GM12878 (cell line): ENCODE measurements around the gene SMC3. TPM values are rescaled to one million over a fixed set of nuclear protein-coding genes. Genes with fewer than 3 reads are reported as not detected.

Source experiments
- ATAC-seq: fragments of 200-7000 bp; cut with Tn5 transposase; 3 replicates; pipeline ENCODE4 v1.9.1; 2020; ENCODE audit warnings: mild to moderate bottlenecking, moderate library complexity
- BruUV-seq: library from RNA; stranded (reverse); fragments of 400-500 nt; replicated peaks from 2 replicates; lab custom pipeline; 2021; lab: Mats Ljungman, UMichigan
- CTCF ChIA-PET: fragments of 300-600 bp; sonication (Branson Sonifier 250); formaldehyde crosslinking; extraction: SDS; loops from one replicate; lab custom pipeline; 2021; ENCODE audit warnings: inconsistent platforms; lab: Yijun Ruan, JAX
- POLR2A ChIA-PET: fragments of 350-600 bp; formaldehyde crosslinking; extraction: SDS; loops from one replicate; lab custom pipeline; 2021; ENCODE audit warnings: inconsistent platforms; lab: Charles Lee
- RAD21 ChIA-PET: fragments of 300-600 bp; sonication (Branson Sonifier 250); formaldehyde crosslinking; loops from one replicate; lab custom pipeline; 2023; ENCODE audit warnings: antibody characterized with exemption; ENCODE audit not compliant: unreplicated experiment; lab: Charles Lee
- SMC1A ChIA-PET: fragments of 300-600 bp; sonication (Branson Sonifier 250); formaldehyde crosslinking; loops from one replicate; lab custom pipeline; 2023; ENCODE audit not compliant: unreplicated experiment, uncharacterized antibody; lab: Charles Lee
- DNase-seq: peaks from one replicate; pipeline ENCODE4 v3.0.0-alpha.2; 2011; ENCODE audit warnings: low read depth, low spot score
- FAIRE-seq: peaks from 3 replicates; lab custom pipeline; 2011; peaks lifted over from hg19 to GRCh38; lab: Jason Lieb, UNC
- H2AFZ ChIP-seq: 2 replicates; pipeline ENCODE4 v1.6.0; 2011; ENCODE audit warnings: low read depth, low read length, control low read depth; ENCODE audit not compliant: control insufficient read depth
- H3K27ac ChIP-seq: 2 replicates; pipeline ENCODE4 v1.5.1; 2011; ENCODE audit warnings: control low read depth; ENCODE audit not compliant: control insufficient read depth, insufficient read depth
- H3K27me3 ChIP-seq, 2 experiments: replicated peaks in 1 of 2; 2 replicates each; pipeline versions ENCODE4 v1.6.0 to v1.6.1; 2011; ENCODE audit warnings: low read length in 1 of 2; ENCODE audit not compliant: control insufficient read depth in 2 of 2, insufficient read depth in 2 of 2
- H3K36me3 ChIP-seq, 2 experiments: 2 replicates each; pipeline ENCODE4 v1.5.1; 2011; ENCODE audit warnings: low read length in 1 of 2; ENCODE audit not compliant: control insufficient read depth in 2 of 2, insufficient read depth in 2 of 2
- H3K4me1 ChIP-seq: 2 replicates; pipeline ENCODE4 v1.6.1; 2011; ENCODE audit warnings: mild to moderate bottlenecking, low read length, moderate library complexity, mixed read lengths; ENCODE audit not compliant: control insufficient read depth, insufficient read depth
- H3K4me2 ChIP-seq: 2 replicates; pipeline ENCODE4 v1.6.0; 2011; ENCODE audit warnings: control low read depth; ENCODE audit not compliant: control insufficient read depth, insufficient read depth
- H3K4me3 ChIP-seq: fragments of 200-600 bp; sonication (generic); 2 replicates; pipeline ENCODE4 v1.5.1; 2016
- H3K79me2 ChIP-seq: 2 replicates; pipeline ENCODE4 v1.6.0; 2011; ENCODE audit warnings: low read length; ENCODE audit not compliant: control insufficient read depth, insufficient read depth
- H3K9ac ChIP-seq: 2 replicates; pipeline ENCODE4 v1.8.0; 2011; ENCODE audit warnings: low read length, control low read depth, mixed read lengths; ENCODE audit not compliant: control insufficient read depth, insufficient read depth
- H3K9me3 ChIP-seq: replicated peaks from 3 replicates; pipeline ENCODE4 v1.5.1; 2011; ENCODE audit warnings: mild to moderate bottlenecking, low read length; ENCODE audit not compliant: control insufficient read depth, insufficient read depth
- H4K20me1 ChIP-seq: 2 replicates; pipeline ENCODE4 v1.6.0; 2011; ENCODE audit not compliant: control insufficient read depth, insufficient read depth
- BACH1 ChIP-seq: fragments of 450-650 bp; IDR thresholded peaks from 2 replicates; pipeline ENCODE4 v1.6.1; 2017; ENCODE audit warnings: mild to moderate bottlenecking, borderline replicate concordance
- CBX5 ChIP-seq: sonication (generic); IDR thresholded peaks from 2 replicates; pipeline ENCODE4 v1.6.1; 2016; ENCODE audit warnings: low read depth, moderate library complexity, mild to moderate bottlenecking, inconsistent platforms
- CTCF ChIP-seq, 3 experiments: IDR thresholded peaks in 2 of 3; conservative IDR thresholded peaks in 1 of 3; 2 replicates each; pipeline ENCODE4 v1.5.1; 2011; ENCODE audit warnings: low read depth in 3 of 3, low read length in 3 of 3, mild to moderate bottlenecking in 3 of 3, control low read depth in 2 of 3, moderate library complexity in 2 of 3, inconsistent platforms in 1 of 3, mixed read lengths in 1 of 3; ENCODE audit not compliant: control insufficient read depth in 2 of 3, insufficient read depth in 1 of 3; ENCODE audit errors: extremely low read depth in 1 of 3
- EP300 ChIP-seq, 2 experiments: fragments of 150-350 bp in 1 of 2; IDR thresholded peaks; 2 replicates each; pipeline ENCODE4 v1.6.1; 2011 to 2012; ENCODE audit warnings: low read depth in 2 of 2, low read length in 2 of 2, borderline replicate concordance in 1 of 2, improper control_type of control experiment in 1 of 2, inconsistent platforms in 1 of 2; ENCODE audit not compliant: control insufficient read depth in 1 of 2
- GATAD2B ChIP-seq: fragments of 450-650 bp; conservative IDR thresholded peaks from 2 replicates; pipeline ENCODE4 v1.6.1; 2017; ENCODE audit warnings: low read depth, mild to moderate bottlenecking, moderate library complexity
- HDGF ChIP-seq: fragments of 450-650 bp; IDR thresholded peaks from 2 replicates; pipeline ENCODE4 v1.6.1; 2016; ENCODE audit warnings: antibody characterized with exemption
- JUND ChIP-seq: IDR thresholded peaks from 2 replicates; pipeline ENCODE4 v1.6.1; 2012; ENCODE audit warnings: low read depth, mild to moderate bottlenecking, low read length, improper control_type of control experiment, moderate library complexity
- KLF5 ChIP-seq: fragments of 450-650 bp; IDR thresholded peaks from 2 replicates; pipeline ENCODE4 v1.6.1; 2014; ENCODE audit warnings: mild to moderate bottlenecking; ENCODE audit not compliant: partially characterized antibody
- MEF2A ChIP-seq: IDR thresholded peaks from 2 replicates; pipeline ENCODE4 v1.6.1; 2011; ENCODE audit warnings: low read depth, mild to moderate bottlenecking, low read length, moderate library complexity; ENCODE audit not compliant: insufficient read depth
- MXI1 ChIP-seq: fragments of 150-350 bp; IDR thresholded peaks from 2 replicates; pipeline ENCODE4 v1.6.1; 2011; ENCODE audit warnings: low read depth, mild to moderate bottlenecking, inconsistent platforms, low read length, improper control_type of control experiment
- PKNOX1 ChIP-seq: fragments of 450-650 bp; IDR thresholded peaks from 2 replicates; pipeline ENCODE4 v1.6.1; 2016; ENCODE audit warnings: mild to moderate bottlenecking
- RB1 ChIP-seq: fragments of 450-650 bp; formaldehyde crosslinking; IDR thresholded peaks from 2 replicates; pipeline ENCODE4 v1.6.1; 2017; ENCODE audit warnings: mild to moderate bottlenecking, borderline replicate concordance
- SMAD1 ChIP-seq: fragments of 450-650 bp; IDR thresholded peaks from 2 replicates; pipeline ENCODE4 v1.6.1; 2018; ENCODE audit warnings: mild to moderate bottlenecking, low read depth; ENCODE audit not compliant: partially characterized antibody
- YY1 ChIP-seq: IDR thresholded peaks from 2 replicates; pipeline ENCODE4 v1.6.1; 2011; ENCODE audit warnings: low read depth, mild to moderate bottlenecking, low read length
- ZNF274 ChIP-seq: IDR thresholded peaks from one replicate; pipeline ENCODE4 v1.8.0; 2011; ENCODE audit not compliant: insufficient read length, insufficient read depth
- ZSCAN29 ChIP-seq: fragments of 450-650 bp; IDR thresholded peaks from 2 replicates; pipeline ENCODE4 v1.6.1; 2017; ENCODE audit warnings: mild to moderate bottlenecking, moderate library complexity
- WGBS: methylation state at CpG from one replicate; pipeline ENCODE4 v1.1.6; 2016; ENCODE audit warnings: low lambda C conversion rate; ENCODE audit not compliant: insufficient replicate concordance, insufficient coverage; ENCODE audit errors: missing lambda C conversion rate; 5-methylcytosine and 5-hydroxymethylcytosine counted together
- in situ Hi-C: fragments of 300-500 bp; cut with MboI; formaldehyde crosslinking; loops from 9 replicates; pipeline ENCODE4 v1.14.3; 2018; ENCODE audit warnings: mixed read lengths
- intact Hi-C: fragments of 100-400 bp; cut with micrococcal nuclease; formaldehyde crosslinking; loops from one replicate; pipeline ENCODE4 v1.14.2; 2022; ENCODE audit not compliant: unreplicated experiment
- polyA plus RNA-seq, 11 experiments: library from polyadenylated mRNA; depleted of rRNA in 4 of 11; unstranded in 6 of 11; stranded (reverse) in 5 of 11; fragments of >200 nt; fragmentation: Nextera tagmentation in 4 of 11; fragmentation: Illumina TruSeq in 1 of 11; extraction: Ambion mirVana in 4 of 11; extraction: Trizol in 1 of 11; gene quantifications; 1 replicate in 1 of 11; 2 replicates in 10 of 11; pipeline versions ENCODE4 v1.2.1 to v1.2.3, GENCODE V29; 2011 to 2016; ENCODE audit warnings: inconsistent platforms in 2 of 11, missing spikeins in 2 of 11, low read depth in 1 of 11
- total RNA-seq, 4 experiments: library from RNA; depleted of rRNA in 3 of 4; stranded (reverse); fragments of >200 nt in 3 of 4; fragmentation: Illumina TruSeq in 1 of 4; extraction: Trizol in 1 of 4; gene quantifications; 2 replicates each; pipeline versions ENCODE4 v1.2.1 to v1.2.3, GENCODE V29; 2013 to 2021
- TF ChIP-seq, protein P1 (sequence below): fragments of 150-350 bp; IDR thresholded peaks from 2 replicates; pipeline ENCODE4 v1.6.1; 2016; ENCODE audit warnings: low read depth, low read length

The SMC3 gene
- total and polyA plus RNA-seq, 10 of the 15 experiments (the other 5 are each of a cell fraction or from before 2014, with no cell fraction given) = 30.4 to 123 (median 48.3) TPM

- no TSS peak for BruUV-seq
- H3K27ac ChIP-seq = no peak overlapping the region
- RAD21 ChIA-PET = interaction anchor here (0.9 to 1.2 kb wide), 2 partner anchors 17 to 33 kb away, joined by 3 read pairs; no protein-coding TSS in a partner anchor
These were observed 81.3 kb downstream of the SMC3 start for GRCh38 chr10:110648692-110649346.

More at GRCh38 chr10:110648692-110649346, 81.3 kb downstream of the SMC3 start:
- H2AFZ ChIP-seq = no peak overlapping the region
- DNase-seq = no peak
- H3K79me2 ChIP-seq = no peaks in the 10 kb centered on the region
- H3K9ac ChIP-seq = no peak overlapping the region
- ATAC-seq = no peak
- no peaks in the 10 kb centered on the region for H3K9me3 ChIP-seq
- TF ChIP-seq CBX5 (no peak), YY1 (no peak), CTCF (IDR thresholded peaks at IDR 0.05 in 2 of 3, conservative IDR thresholded peaks at IDR 0.05 in 1 of 3; ENCODE audit: control insufficient read depth in 2 of 3, extremely low read depth in 1 of 3, insufficient read depth in 1 of 3, low read depth in 3 of 3, low read length in 3 of 3) (no peak), MXI1 (no peak), KLF5 (no peak), BACH1 (no peak), JUND (no peak), ZSCAN29 (no peak), HDGF (no peak), RB1 (no peak), PKNOX1 (no peak), MEF2A (no peak), ZNF274 (no peak), EP300 (IDR thresholded peaks at IDR 0.05; ENCODE audit: borderline replicate concordance in 1 of 2, control insufficient read depth in 1 of 2, low read depth in 2 of 2, low read length in 2 of 2) (no peak), GATAD2B (no peak), SMAD1 (no peak)
- TF ChIP-seq, protein P1, sequence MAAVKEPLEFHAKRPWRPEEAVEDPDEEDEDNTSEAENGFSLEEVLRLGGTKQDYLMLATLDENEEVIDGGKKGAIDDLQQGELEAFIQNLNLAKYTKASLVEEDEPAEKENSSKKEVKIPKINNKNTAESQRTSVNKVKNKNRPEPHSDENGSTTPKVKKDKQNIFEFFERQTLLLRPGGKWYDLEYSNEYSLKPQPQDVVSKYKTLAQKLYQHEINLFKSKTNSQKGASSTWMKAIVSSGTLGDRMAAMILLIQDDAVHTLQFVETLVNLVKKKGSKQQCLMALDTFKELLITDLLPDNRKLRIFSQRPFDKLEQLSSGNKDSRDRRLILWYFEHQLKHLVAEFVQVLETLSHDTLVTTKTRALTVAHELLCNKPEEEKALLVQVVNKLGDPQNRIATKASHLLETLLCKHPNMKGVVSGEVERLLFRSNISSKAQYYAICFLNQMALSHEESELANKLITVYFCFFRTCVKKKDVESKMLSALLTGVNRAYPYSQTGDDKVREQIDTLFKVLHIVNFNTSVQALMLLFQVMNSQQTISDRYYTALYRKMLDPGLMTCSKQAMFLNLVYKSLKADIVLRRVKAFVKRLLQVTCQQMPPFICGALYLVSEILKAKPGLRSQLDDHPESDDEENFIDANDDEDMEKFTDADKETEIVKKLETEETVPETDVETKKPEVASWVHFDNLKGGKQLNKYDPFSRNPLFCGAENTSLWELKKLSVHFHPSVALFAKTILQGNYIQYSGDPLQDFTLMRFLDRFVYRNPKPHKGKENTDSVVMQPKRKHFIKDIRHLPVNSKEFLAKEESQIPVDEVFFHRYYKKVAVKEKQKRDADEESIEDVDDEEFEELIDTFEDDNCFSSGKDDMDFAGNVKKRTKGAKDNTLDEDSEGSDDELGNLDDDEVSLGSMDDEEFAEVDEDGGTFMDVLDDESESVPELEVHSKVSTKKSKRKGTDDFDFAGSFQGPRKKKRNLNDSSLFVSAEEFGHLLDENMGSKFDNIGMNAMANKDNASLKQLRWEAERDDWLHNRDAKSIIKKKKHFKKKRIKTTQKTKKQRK = no peak
- TF ChIP-seq, all 136 proteins: peak for 0
- CTCF ChIA-PET = interaction anchor here (1.0 to 2.5 kb wide), 7 partner anchors 13 to 338 kb away, joined by 3 to 14 read pairs (median 5); no protein-coding TSS in a partner anchor
- POLR2A ChIA-PET = interaction anchor here (1.5 kb wide), 1 partner anchor 12 kb away, joined by 3 read pairs; no protein-coding TSS in a partner anchor
- WGBS = 72% methylated on average over 3 of the region's 3 CpGs
- Histone ChIP-seq H3K36me3 (no peaks in the 10 kb centered on the region), H3K4me2 (no peak overlapping the region), H3K4me3 (no peak overlapping the region), H3K27me3 (peaks cover 4 to 9% of the 10 kb centered on the region in 2 experiments), H3K4me1 (peaks cover 11% of the 10 kb centered on the region), H4K20me1 (no peaks in the 10 kb centered on the region)
- in situ Hi-C loops = no loop called here
- FAIRE-seq = no peak
- SMC1A ChIA-PET = interaction anchor here (0.7 to 4.6 kb wide), 8 partner anchors 8 to 40 kb away, joined by 3 to 16 read pairs (median 5); no protein-coding TSS in a partner anchor
- intact Hi-C loops = no loop called here
